Measurements from ENCODE around the gene ANKRD40.
"Not testable (repeated sequence)": the region's sequence is repeated elsewhere in the genome, so short reads cannot be mapped to it uniquely, and the experiment has no call there.

The ANKRD40 gene

GRCh38 chr17:50685334-50685665 lies 22.4 kb downstream of the ANKRD40 start:
- no peak for DNase-seq

GRCh38 chr17:50684612-50685333 lies 22.9 kb downstream of the ANKRD40 start:
- DNase-seq = no peak

DNA sequence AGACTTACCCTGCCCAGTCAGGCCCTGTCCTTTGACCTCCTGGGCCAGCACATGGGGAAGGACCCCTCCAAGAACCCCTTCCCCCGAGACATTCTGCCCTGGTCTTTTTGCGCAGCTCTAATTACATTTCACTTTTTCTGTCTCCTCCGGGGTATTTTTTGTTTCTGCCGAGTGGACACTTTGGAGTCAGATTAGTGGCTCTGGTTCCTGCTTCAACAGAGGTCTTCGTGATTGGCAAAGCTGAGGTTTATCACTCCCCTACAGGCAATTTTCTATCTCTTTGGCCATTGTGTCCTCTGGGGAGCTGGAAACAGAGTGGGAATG lies 23.5 kb downstream of the ANKRD40 start:
- DNase-seq = no peak

DNA sequence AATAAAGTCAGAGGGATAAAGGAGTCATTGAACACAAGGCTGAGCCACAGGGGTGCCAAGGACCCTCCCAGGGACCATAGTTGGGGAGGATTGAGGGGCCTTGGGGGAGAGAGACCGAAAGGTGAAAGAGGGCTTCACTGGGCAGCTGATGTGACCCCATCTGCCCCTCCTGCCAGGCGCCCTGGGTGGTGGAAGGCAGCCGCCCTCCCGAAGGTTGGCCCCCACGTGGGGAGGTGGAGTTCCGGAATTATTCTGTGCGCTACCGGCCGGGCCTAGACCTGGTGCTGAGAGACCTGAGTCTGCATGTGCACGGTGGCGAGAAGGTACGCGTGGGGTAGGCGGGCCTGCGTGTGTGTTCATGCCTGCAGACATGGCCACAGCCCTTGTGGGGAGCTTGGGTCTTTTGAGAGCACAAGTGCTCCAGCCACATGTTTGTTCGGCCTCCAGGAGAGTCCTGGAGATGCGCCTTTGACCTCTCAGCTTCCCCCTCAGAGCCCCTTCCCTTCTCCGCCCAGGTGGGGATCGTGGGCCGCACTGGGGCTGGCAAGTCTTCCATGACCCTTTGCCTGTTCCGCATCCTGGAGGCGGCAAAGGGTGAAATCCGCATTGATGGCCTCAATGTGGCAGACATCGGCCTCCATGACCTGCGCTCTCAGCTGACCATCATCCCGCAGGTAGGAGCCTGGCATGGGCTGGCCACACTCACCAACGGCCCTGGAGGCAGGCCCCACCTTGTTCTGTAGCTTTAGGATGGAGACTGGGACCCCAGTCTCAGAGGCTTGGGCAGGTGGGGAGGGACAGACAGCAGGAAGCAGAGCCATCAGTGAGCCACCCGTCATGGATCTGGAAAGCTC lies 24.1 kb downstream of the ANKRD40 start:
- DNase-seq = no peak

DNA sequence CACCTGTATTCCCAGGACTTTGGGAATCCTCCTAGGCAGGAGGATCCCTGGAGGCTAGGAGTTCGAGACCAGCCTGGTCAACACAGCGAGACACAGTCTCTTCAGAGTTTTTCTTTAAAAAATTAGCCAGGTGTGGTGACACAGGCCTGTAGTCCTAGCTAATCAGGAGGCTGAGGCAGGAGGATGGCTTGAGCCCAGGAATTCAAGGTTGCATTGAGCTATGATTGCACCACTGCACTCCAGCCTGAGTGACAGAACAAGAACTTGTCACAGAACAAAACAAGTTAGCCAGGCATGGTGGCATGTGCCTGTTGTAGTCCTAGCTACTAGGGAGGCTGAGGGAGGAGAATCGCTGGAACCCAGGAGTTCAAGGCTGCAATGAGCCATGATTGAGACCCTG lies 24.8 kb downstream of the ANKRD40 start:
- no peak for DNase-seq

DNA sequence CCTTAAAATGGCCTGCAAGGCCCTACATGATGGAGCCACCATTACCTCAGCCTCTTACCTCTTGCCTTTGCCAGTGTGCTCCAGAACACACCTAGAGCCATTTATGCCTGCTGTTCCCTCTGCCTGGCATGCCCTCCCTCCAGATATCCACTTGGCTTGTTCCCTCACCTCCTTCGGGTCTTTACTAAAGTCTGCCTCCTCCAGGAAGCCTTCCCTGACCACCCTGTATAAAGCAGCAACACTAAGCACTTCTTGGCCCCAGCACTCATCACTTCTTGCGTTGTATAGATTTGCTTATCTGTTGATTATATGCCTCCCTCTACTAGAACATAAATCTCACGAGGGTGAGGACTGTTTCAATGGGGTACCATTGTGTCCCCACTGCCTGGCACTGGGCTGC lies 25.3 kb downstream of the ANKRD40 start:
- no peak for DNase-seq

DNA sequence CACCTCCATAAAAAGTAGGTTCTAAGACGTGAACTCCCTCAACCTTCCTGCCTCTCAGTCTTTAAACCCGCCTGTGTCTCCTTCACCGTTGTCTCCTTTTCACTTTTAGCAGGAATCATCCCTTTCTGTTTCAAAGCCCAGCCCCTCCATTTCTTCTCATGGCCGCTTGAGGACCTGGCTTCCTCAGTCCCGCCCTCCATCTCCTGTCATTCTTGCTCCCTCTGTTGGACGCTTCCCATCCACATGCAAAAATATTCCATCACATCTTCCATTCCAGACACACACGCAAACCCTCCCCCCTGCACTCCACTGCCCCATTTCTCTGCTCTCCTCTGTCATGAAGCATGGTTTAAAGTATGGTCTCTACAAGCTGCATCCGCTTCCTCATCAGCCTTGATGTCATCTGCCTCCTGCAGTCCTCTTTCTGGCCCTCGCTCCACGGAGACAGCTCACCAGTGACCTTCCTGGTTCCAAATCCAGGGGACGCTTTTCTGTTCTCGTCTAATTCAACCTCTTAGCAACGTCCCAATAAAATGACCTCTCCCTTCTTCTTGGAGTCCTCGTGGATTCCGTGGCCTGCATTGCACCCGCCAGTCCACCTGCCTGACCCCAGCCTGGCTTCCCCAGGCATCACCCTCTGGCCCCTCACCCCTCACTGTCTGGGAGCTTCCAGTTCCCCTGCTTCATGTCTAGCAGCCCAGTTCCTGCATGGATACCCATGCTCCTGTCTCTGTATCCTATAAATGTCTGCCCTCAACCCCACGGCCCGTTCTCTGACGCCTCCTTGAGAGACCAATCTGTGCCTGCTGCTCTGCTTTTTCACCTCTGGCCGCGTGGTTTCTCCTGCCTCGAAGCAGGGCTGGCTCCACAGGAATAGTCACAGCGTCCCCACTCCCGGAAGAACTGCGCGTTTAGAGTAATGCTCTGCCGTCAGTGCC lies 26.2 kb downstream of the ANKRD40 start:
- DNase-seq = no peak

DNA sequence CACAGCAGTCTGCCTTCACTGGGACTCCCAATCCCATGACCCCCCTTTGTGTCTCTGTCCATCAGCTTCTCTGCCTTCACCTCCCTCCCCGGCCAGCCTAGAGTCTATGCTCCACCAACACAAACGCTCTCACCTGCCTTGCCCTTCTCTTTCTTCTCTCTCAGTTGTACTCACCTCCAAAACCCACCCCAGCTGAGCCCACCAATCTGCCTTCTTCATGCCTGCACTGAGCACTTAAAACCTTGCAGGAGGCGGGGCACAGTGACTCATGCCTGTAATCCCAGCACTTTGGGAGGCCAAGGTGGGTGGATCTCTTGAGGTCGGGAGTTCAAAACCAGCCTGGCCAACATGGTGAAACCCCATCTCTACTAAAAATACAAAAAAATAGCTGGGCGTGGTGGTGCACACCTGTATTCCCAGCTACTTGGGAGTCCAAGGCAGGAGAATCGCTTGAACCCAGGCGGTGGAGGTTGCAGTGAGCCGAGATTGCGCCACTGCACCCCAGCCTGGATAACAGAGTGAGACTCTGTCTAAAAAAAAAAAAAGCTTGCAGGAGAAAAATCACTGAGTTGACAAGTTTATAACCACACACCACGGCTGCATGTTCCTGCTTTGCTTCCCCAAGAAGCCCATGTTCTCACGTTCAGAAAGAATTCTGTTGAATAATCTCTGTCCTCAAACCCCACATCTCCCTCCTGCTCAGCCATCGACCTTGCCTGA lies 27.0 kb downstream of the ANKRD40 start:
- not testable (repeated sequence) for DNase-seq

DNA sequence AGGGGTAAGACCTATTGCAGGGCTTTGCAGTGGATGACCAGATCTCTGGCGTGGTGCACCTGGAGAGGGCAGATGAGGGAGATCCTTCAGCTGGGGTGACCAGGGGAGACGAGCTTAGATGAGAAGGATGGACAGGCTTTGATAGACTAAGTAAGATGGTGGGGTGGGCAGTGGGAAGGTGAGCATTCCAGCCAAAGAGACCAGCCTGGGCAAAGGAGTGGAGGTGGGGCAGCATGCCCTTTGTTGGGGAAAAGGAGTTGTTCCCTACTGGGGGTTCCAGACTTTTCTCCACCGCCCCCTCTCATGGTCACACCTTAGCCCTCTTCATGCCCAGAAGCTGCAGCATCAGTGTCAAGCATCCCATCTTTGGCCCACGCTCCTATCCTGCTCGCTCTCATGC lies 27.6 kb downstream of the ANKRD40 start:
- DNase-seq = no peak

- DNase-seq = no peak
Measured at GRCh38 chr17:50679008-50679544, 28.6 kb downstream of the ANKRD40 start.

DNA sequence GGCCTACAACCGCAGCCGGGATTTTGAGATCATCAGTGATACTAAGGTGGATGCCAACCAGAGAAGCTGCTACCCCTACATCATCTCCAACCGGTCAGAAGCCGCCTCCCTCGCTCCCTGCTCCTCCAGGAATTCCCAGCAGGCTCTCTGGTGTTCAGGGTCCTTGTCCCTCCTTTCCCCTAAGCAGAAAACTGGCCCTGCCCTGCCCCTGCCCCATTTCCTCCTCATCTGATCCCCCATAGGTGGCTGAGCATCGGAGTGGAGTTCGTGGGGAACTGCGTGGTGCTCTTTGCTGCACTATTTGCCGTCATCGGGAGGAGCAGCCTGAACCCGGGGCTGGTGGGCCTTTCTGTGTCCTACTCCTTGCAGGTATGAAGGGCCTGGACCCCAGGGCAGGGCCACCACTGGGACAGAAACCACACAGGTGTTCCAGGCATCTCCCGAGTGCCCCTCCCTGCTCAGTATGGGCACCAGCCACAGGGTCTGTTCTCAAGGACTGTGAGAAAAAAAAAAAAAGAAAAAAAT lies 29.8 kb downstream of the ANKRD40 start:
- DNase-seq = no peak

- DNase-seq = no peak
Measured at GRCh38 chr17:50676065-50676975, 31.4 kb downstream of the ANKRD40 start.

GRCh38 chr17:50675627-50676026 lies 32.1 kb downstream of the ANKRD40 start:
- DNase-seq = no peak

DNA sequence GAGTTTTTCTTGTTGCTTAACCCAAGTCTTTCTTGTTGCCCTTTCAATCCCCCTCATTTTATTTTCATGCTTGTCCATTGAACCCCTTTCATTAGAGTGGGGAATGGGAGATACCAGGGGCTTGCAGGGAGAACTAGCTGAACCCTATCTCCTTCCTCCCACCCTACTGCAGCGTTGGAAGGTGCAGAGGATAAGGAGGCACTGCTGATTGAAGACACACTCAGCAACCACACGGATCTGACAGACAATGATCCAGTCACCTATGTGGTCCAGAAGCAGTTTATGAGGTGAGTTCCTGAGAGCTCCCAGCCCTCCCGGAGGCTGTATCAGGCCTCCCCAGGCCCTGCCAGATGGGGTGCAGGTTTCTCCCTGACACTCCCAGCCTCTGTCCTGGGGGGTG lies 32.5 kb downstream of the ANKRD40 start:
- no peak for DNase-seq

- DNase-seq = no peak
Measured at GRCh38 chr17:50672831-50673551, 34.7 kb downstream of the ANKRD40 start.

DNA sequence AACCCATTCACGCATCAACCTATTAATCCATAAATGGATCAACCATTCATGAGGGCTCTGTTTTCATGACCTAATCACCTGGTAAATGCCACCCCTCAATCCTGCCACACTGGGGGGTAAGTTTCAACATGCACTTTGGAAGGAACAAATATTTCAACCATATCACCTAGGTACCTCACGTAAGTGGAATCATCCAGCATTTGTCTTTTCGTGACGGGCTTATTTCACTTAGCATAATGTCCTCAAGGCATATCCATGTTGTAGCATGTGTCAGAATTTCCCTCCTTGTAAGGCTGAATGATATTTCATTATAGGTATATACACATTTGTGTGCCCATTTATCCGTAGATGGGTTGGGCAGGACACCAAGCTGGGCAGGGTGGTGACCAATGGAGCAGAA lies 35.6 kb downstream of the ANKRD40 start:
- DNase-seq = no peak

DNA sequence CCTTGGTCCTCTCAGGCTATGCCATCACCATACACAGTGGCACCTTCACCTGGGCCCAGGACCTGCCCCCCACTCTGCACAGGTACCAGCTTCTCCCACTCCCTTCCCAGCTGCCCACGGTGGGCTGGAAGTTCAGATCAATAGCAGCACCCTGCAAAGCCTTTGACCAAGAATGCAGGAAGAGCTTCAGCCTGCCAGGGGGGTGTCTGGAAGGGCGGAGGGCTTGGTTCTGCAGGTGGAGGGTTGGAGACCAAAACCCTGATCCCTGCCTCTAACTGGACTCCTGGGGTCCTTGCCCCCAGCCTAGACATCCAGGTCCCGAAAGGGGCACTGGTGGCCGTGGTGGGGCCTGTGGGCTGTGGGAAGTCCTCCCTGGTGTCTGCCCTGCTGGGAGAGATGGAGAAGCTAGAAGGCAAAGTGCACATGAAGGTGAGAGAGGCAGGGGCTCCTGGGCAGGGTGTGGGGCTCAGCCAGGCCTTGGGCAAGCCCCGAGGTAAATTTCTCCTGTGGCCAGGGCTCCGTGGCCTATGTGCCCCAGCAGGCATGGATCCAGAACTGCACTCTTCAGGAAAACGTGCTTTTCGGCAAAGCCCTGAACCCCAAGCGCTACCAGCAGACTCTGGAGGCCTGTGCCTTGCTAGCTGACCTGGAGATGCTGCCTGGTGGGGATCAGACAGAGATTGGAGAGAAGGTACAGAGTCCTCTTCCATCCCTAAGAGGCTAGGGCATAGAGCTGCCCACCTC lies 38.7 kb downstream of the ANKRD40 start:
- no peak for DNase-seq

GRCh38 chr17:50668025-50668837 lies 39.5 kb downstream of the ANKRD40 start:
- no peak for DNase-seq

All from activated CD4-positive, alpha-beta T cell treated with anti-CD3 and anti-CD28 coated beads for 1 hour (primary cell).